Calu3 (cell line): ENCODE results near the gene LMF2. TPM values are rescaled to one million over a fixed set of nuclear protein-coding genes. Genes with fewer than 3 reads are reported as not detected.
A peak's percentile ranks its signal among the peaks of the same experiment; 100 is the strongest.

Experiments
- BruUV-seq: library from RNA; stranded (reverse); fragments of 400-500 nt; replicated peaks from 2 replicates; lab custom pipeline; 2021; lab: Mats Ljungman, UMichigan
- CTCF ChIA-PET: fragments of 300-600 bp; sonication (Branson Sonifier 250); formaldehyde crosslinking; loops from one replicate; lab custom pipeline; 2022; ENCODE audit warnings: antibody characterized with exemption; lab: Charles Lee
- DNase-seq: peaks from one replicate; pipeline ENCODE4 v3.0.0; 2022
- H3K27ac Mint-ChIP-seq: one replicate; pipeline ENCODE4 v1.8.0; 2022; ENCODE audit warnings: mixed read lengths; ENCODE audit not compliant: unreplicated experiment
- H3K27me3 Mint-ChIP-seq: one replicate; pipeline ENCODE4 v1.8.0; 2022; ENCODE audit warnings: mixed read lengths; ENCODE audit not compliant: unreplicated experiment
- H3K36me3 Mint-ChIP-seq: one replicate; pipeline ENCODE4 v1.8.0; 2022; ENCODE audit warnings: mild to moderate bottlenecking, moderate library complexity, mixed read lengths; ENCODE audit not compliant: insufficient read depth, unreplicated experiment
- H3K4me1 Mint-ChIP-seq: one replicate; pipeline ENCODE4 v1.8.0; 2022; ENCODE audit warnings: mild to moderate bottlenecking, low read depth, mixed read lengths; ENCODE audit not compliant: unreplicated experiment
- H3K4me3 Mint-ChIP-seq: one replicate; pipeline ENCODE4 v1.8.0; 2022; ENCODE audit warnings: mild to moderate bottlenecking, low read depth, moderate library complexity, mixed read lengths; ENCODE audit not compliant: unreplicated experiment
- H3K9me3 Mint-ChIP-seq: one replicate; pipeline ENCODE4 v1.8.0; 2022; ENCODE audit warnings: low read depth, mixed read lengths; ENCODE audit not compliant: unreplicated experiment
- CTCF ChIP-seq: fragments of 200-600 bp; IDR thresholded peaks from one replicate; pipeline ENCODE4 v1.8.0; 2022; ENCODE audit warnings: antibody characterized with exemption; ENCODE audit not compliant: unreplicated experiment
- intact Hi-C: fragments of 100-400 bp; cut with micrococcal nuclease; formaldehyde crosslinking; loops from one replicate; pipeline ENCODE4 v1.10.0; 2022; ENCODE audit not compliant: unreplicated experiment
- total RNA-seq: library from RNA; stranded (reverse); gene quantifications from 2 replicates; pipeline ENCODE4 v1.2.3, GENCODE V29; 2022

LMF2 gene
- total RNA-seq, 1 experiment from 2014 or later, result 85.2 TPM

- TF ChIP-seq CTCF, result no peak
- intact Hi-C loops, result loop anchor here (2.0 kb wide), 1 partner anchor 89 kb away; no protein-coding TSS in a partner anchor
- BruUV-seq, result no TSS peak
- H3K9me3 Mint-ChIP-seq, result no peaks in the 10 kb centered on the region
- peak overlapping the region; percentile 98 for H3K27ac Mint-ChIP-seq
- H3K4me3 Mint-ChIP-seq, result peak overlapping the region; percentile 90
- CTCF ChIA-PET, result interaction anchor here (0.7 to 1.9 kb wide), 5 partner anchors 31 to 225 kb away, joined by 3 to 6 read pairs (median 3); partner anchors contain the start of gene SYCE3
- H3K36me3 Mint-ChIP-seq, result peaks cover 76% of the 10 kb centered on the region
- DNase-seq, result peak; percentile 84
- H3K27me3 Mint-ChIP-seq, result no peaks in the 10 kb centered on the region
- peaks cover 29% of the 10 kb centered on the region for H3K4me1 Mint-ChIP-seq
These were observed 24.6 kb upstream of the LMF2 start for GRCh38 chr22:50531962-50532674.

- peak overlapping the region; percentile 90 for H3K4me3 Mint-ChIP-seq
- intact Hi-C loops, result loop anchor here (2.0 kb wide), 1 partner anchor 89 kb away; no protein-coding TSS in a partner anchor
- no peaks in the 10 kb centered on the region for H3K27me3 Mint-ChIP-seq
- peak; percentile 70 for DNase-seq
- peaks cover 82% of the 10 kb centered on the region for H3K36me3 Mint-ChIP-seq
- no peaks in the 10 kb centered on the region for H3K9me3 Mint-ChIP-seq
- CTCF ChIA-PET, result interaction anchor here (0.7 to 1.5 kb wide), 5 partner anchors 8 to 226 kb away, joined by 3 to 5 read pairs (median 3); partner anchors contain the start of gene SYCE3
- H3K27ac Mint-ChIP-seq, result peak overlapping the region; percentile 98
- no TSS peak for BruUV-seq
- no peak for TF ChIP-seq CTCF
- peaks cover 34% of the 10 kb centered on the region for H3K4me1 Mint-ChIP-seq
These were observed 24.1 kb upstream of the LMF2 start for GRCh38 chr22:50531546-50531961.

GRCh38 chr22:50530877-50531545 is 23.5 kb upstream of the LMF2 start:
- no peaks in the 10 kb centered on the region for H3K27me3 Mint-ChIP-seq
- TSS peak; percentile 14 for BruUV-seq

More at GRCh38 chr22:50530877-50531545, 23.5 kb upstream of the LMF2 start:
- CTCF ChIA-PET, result interaction anchor here (1.0 to 1.5 kb wide), 2 partner anchors 8 to 32 kb away, joined by 3 to 5 read pairs; partner anchors contain the start of gene SYCE3
- intact Hi-C loops, result loop anchor here (2.0 kb wide), 1 partner anchor 90 kb away; no protein-coding TSS in a partner anchor
- DNase-seq, result peak; percentile 85
- H3K36me3 Mint-ChIP-seq, result peaks cover 87% of the 10 kb centered on the region
- H3K9me3 Mint-ChIP-seq, result no peaks in the 10 kb centered on the region
- no peak for TF ChIP-seq CTCF
- peak overlapping the region; percentile 98 for H3K27ac Mint-ChIP-seq
- H3K4me3 Mint-ChIP-seq, result peak overlapping the region; percentile 90
- peaks cover 34% of the 10 kb centered on the region for H3K4me1 Mint-ChIP-seq
